Jurkat, Clone E6-1 (cell line): Measurements from ENCODE around the gene PPP1R2.
A peak's percentile ranks its signal among the peaks of the same experiment; 100 is the strongest.
"Not testable (repeated sequence)": the region's sequence is repeated elsewhere in the genome, so short reads cannot be mapped to it uniquely, and the experiment has no call there.

ENCODE experiments used
- DNase-seq: peaks from one replicate; pipeline ENCODE4 v3.0.0-alpha.2; 2011; ENCODE audit warnings: low read depth, low spot score
- H3K4me3 ChIP-seq: 2 replicates; pipeline ENCODE4 v1.5.1; 2011; ENCODE audit warnings: mild to moderate bottlenecking, low read length, control low read depth, moderate library complexity

Gene PPP1R2

DNA sequence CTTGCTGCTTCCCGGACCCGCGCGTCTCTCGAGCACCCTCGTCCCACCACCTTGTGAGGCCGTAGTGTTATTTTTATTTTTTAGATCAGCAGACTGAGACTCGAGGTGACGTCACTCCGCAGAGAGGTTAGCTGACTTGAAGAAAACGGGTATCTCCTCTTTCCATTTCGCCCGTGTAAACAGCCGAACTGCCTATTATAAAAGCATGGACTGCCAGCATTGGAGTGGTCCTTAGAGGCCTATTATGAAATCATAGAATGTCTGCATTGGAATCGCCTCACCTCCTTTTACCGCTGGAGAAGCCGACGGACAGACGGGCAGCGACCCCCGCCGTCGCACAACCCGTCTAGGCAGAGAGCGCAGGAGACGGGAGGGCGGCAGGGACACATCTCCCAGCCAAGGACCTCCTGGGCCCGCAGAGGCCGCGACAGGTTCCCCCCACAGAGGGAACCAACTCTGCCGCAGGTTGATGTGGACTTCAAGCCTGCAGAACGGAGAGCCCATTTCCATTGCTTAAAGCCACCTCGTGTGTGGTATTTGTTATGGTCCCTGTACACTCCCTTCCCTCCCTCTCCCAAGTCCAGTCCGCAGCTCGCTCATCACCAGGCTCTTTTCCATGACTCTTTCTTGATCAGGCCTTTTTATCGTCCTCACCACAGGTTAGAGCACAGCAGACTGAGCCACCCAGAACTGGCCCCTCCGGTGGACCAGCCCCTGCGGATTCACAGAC, 540 bp upstream of the PPP1R2 start:
- DNase-seq, result no peak
- peak overlapping the region; percentile 72 for H3K4me3 ChIP-seq

DNA sequence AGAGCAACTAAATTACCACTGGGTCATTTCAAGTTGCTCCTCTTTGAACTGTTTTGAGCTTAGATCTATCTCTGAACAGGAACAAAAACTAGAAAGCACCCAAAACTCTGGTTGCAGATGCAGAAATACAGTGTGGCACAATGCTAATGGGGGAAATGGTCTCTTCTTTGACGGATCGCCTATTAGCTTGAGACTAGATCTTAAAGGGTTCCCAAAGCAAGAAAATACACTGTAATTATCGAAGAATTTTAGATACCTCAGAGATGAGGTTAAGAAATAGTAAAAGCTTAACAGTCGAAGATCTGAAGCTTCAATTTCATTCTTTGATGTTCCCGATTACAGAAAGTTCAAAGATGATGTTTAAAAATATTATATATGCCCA, 818 bp downstream of the PPP1R2 start:
- DNase-seq, result no peak

DNA sequence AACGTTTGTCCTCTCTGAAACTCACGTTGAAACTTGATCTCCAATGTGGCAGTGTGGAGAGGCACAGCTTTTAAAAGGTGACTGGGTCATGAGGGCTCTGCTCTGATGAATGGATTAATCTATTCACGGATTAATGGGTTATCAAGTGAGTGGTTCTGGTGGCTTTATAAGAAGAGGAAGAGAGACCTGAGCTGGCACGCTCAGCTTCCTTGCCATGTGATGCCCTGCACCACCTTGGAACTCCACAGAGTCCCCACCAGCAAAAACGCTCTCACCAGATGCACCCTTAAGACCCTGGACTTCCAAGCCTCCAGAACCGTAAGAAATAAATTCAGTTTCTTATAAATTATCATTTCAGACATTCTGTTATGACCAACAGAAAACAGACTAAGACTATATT, 2.6 kb downstream of the PPP1R2 start:
- DNase-seq, result no peak

More for the DNA sequence above, 818 bp downstream of the PPP1R2 start:
- H3K4me3 ChIP-seq, result peak overlapping the region; percentile 72

DNA sequence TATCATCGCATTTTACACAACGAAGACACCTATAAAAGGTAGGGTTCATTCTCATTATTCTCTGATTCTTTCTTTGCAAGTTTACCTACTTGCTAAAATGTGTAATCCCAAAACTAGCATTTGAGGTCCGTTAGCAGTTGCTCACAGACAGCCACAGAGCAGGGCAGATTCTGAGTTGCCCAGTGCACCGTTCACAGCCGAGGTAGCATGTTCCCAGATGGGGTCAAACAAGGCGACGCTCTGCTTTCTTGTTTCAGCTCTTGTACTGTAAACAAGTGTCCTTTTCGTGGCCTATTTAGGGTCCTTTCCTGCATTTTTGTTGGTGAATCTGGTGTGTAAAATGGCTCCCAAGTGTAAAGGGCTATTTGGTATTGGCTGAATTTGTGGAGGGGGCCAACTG, 3.1 kb downstream of the PPP1R2 start:
- no peak overlapping the region for H3K4me3 ChIP-seq
- no peak for DNase-seq

More for the DNA sequence above, 2.6 kb downstream of the PPP1R2 start:
- no peak overlapping the region for H3K4me3 ChIP-seq

DNA sequence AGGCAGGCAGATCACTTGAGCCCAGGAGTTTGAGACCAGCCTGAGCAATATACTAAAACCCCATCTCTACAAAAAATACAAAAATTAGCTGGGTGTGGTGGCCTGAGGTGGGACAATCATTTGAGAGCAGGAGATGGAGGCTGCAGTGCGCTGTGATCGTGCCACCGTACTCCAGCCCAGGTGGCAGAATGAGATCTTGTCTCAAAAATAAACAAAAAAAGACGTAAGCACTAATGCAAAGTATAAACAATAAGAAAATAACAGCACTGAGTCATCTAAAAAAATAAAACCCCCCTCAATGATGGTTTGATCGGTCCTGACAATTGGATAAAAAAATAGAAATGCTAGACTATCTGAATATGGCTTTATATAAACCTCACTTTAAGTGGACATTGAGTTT, 3.6 kb downstream of the PPP1R2 start:
- no peak overlapping the region for H3K4me3 ChIP-seq
- no peak for DNase-seq

DNA sequence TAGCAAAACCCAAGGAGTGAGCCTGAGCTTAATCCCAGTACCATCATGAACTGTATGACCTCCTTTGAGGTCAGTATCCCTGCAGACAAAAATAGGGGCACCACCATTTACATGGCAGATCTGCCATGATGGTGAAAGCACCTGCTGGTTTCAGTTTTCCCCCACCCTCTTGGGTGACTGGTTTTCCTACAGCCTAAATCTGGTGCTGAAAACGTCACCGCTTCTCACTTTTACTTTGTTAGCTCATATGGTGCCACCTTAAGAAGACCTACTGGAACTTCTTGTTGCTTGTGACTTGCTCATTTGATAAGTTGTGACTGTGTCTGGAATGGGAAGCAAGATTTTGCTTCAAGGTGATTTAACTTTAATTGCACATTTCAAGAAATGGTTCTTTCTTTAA, 5.1 kb downstream of the PPP1R2 start:
- no peak for DNase-seq
- H3K4me3 ChIP-seq, result no peak overlapping the region

DNA sequence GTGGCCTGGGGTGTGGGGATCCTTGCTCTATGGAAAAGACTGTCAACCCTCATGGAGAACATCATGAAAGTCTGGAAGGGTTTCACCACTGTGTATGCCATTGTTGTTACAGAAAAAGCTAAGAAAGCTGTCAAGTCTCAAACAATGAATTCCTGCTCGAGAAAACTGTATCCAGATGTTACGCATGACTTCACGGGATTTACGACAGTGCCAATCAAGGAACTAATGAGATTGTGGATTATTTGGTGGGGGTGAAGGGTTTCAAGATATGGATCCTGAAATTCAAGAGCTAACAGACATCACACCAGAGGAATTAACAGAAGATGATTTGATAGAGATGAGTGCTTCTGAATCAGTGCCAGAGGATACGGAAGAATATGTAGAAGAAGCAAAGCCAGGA, 7.8 kb downstream of the PPP1R2 start:
- no peak for DNase-seq
- H3K4me3 ChIP-seq, result no peak overlapping the region

DNA sequence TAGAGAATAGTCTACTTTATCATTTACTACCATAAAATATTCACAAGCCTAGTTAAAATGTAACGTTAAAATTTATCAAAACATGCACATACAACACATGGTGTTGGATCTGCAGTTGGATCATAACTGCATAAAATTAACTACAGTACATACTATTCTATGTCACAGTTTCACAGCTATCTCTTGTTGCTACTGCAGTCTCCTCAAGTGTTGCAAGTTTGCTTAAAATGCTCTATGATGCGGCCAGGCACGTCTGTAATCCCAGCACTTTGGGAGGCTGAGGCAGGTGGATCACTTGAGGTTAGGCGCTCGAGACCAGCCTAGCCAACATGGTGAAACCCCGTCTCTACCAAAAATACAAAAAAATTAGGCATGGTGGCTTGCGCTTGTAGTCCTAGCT, 10.3 kb downstream of the PPP1R2 start:
- no peak overlapping the region for H3K4me3 ChIP-seq
- DNase-seq, result no peak

DNA sequence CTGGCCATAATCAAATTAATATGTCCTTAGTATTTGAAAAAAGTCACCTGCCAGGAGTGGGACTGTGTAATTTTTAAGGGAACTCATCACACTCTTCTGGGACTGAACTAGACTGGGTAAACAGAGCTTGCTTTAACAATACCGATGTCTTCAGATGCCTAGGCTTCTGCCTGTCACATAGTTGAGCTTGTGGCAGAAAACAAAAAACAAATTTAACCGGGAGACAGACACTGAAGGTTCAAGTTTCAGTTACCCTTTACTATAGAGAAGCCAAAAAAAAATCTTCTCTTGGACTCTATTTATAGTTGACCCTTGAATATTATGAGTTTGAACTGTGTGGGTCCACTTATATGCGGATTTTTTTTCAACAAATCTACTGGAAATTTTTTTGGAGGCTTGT, 10.8 kb downstream of the PPP1R2 start:
- no peak overlapping the region for H3K4me3 ChIP-seq
- no peak for DNase-seq

DNA sequence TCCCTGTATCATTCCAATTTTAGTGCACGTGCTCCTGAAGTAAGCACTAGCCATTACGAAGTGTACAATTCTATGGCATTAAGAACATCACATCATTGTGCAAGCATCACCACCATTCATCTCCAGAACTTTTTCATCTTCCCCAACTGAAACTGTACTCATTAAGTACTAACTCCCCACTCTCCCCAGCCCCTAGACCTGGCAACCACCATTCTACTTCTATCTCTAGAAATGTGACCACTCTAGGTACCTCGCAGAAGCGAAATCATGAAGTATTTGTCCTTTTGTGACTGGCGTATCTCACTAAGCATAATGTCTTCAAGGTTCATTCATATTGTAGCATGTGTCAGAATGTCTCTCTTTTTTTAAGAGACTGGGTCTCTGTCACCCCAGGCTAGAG, 11.4 kb downstream of the PPP1R2 start:
- no peak overlapping the region for H3K4me3 ChIP-seq
- no peak for DNase-seq

DNA sequence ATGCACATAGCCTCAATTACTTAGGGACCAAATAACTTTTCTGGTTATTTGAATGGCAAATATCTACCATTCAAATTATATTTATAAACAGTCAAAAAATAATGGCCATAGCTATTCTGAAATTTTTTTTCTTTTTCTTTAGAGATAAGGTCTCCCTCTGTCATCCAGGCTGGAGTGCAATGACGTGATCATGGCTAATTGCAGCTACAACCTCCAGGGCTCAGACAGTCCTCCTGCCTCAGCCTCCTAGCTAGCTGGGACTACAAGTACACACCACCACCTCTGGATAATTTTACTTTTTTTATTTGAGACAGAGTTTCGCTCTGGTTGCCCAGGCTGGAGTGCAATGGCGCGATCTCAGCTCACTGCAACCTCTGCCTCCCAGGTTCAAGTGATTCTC, 16.6 kb downstream of the PPP1R2 start:
- no peak for DNase-seq

DNA sequence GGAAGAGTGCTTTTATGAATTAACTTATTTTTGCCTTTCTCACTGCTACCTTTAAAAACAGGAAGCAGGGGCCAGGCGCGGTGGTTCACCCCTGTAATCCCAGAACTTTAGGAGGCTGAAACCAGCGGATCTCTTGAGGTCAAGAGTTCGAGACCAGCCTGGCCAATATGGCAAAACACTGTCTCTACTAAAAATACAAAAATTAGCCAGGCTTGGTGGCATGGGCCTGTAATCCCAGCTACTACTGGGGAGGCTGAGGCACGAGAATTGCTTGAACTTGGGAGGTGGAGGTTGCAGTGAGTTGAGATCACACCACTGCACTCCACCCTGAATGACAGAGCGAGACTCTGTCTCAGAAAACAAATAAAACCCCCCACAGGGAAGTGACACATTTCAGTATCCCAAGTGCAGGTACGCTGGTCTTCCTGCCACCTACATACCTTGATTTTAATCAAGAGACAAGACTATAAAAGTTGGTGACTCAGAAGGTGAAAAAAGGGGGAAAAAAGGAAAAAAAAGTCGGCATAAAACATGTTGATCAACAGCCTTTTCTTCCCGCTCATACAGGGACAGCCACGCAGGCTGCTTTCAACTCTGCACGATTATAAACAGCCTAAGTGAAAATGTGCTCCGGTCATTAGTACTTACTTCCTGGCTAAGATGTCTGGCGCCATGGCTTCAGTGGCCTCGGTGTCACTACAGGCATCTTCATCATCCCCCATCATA, 18.8 kb downstream of the PPP1R2 start:
- no peak overlapping the region for H3K4me3 ChIP-seq
- DNase-seq, result no peak

More for the DNA sequence above, 16.6 kb downstream of the PPP1R2 start:
- H3K4me3 ChIP-seq, result no peak overlapping the region

DNA sequence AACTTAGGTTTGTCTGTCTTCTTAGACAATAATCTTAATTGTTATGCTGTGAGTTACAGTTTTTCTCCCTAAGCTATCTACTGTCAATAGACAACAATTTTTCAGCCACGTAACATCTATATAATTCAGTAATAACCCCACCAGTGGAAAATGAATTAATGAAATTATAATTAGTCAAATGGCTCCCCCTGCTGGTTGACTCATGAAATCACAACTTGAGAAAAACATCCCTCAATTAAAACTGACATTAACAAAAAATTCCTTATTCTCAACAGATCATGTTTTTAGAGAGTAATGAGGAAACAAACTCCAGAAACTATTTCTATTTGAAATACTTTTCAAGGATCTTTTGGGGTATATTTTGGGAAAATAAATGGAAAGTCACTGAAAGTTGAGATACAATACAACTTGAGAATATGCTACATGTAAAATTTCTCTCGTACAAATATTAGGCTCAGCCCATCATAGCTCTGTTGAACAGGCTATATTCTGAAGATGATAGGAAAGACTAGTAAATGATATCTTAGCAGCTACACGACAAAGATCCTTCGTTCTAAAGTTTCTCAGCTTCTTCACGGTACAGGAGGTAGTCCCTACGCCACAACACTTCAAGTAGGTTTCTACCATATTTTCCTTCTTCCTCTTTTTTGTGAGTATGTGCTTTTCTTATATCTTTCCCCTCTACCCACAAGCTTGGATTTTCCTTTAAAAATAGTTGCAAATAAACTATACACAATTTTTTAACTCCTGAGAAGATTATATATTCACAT, 20.7 kb downstream of the PPP1R2 start:
- peak; percentile 20 for DNase-seq

DNA sequence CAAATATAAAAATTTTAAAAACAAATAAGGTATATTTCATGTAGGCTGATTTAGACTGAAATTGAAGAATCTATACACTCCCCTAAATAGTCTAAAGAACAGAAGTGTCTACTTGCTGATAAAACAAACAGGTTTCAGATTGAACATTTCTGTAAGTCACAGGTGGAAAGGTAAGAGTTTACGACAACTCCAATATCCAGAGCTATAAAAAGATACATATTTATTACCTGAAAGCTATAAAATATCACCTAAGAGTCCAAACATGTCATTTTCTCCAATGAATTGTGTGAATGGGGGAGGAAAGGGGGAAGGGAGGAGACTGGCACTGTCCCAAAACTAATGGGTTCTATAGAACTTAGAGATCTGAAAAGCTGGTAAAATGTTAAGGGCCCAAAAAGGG, 26.1 kb downstream of the PPP1R2 start:
- no peak overlapping the region for H3K4me3 ChIP-seq
- DNase-seq, result no peak

More for the DNA sequence above, 20.7 kb downstream of the PPP1R2 start:
- no peak overlapping the region for H3K4me3 ChIP-seq

DNA sequence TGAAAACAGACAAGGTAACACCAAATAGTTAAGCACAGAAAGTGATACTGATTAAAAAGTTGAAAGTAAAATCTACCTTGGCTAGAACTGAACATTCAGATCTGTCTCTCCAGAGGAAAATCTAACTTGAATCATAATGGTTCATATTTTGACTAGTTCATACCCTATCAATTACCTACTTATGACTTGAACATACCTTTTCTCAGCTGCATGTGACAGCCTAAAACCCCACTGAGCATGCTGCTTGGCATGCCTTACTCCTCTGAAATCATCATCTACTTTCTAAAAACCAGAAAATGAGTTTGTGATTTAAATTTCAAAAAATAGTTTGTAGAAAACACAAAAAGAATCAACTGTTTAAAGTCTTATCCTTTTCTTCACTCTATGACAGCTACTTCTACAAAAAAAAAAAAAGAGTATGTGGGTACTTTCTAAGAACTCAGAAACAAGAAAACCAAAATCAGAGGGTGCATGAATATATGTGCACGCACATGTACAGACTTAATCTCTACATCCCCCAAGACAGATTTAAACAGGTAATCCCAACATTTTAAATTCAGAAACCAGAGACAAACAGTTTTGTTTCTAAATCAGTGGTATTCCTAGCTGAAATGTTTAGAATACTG, 28.4 kb downstream of the PPP1R2 start:
- not testable (repeated sequence) for DNase-seq, H3K4me3 ChIP-seq

DNA sequence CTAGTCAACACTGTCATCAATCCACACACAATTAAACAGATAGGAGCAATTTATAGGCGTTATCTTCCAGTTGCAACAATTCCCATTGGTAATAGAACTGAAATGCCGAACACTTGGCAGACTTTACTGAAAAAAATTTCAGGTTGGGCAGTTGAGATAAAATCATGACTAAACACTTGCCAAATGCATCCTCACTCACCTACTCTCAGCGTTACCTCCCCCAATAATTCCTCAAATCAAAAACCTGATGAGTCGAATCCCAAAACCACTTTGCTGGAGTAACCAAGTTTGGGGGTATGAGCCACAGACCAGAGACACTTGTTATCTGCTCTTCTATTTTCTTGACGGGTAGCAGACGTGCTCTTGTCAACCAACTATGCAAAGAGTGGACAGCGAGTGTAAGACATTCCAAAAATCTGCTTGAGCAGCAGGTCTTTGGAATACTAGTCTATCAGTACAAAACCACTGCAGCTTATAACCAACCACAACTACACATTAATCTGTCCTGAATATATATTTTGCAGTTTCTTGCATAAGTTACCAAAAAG, 30.3 kb downstream of the PPP1R2 start:
- H3K4me3 ChIP-seq, result no peak overlapping the region
- no peak for DNase-seq

DNA sequence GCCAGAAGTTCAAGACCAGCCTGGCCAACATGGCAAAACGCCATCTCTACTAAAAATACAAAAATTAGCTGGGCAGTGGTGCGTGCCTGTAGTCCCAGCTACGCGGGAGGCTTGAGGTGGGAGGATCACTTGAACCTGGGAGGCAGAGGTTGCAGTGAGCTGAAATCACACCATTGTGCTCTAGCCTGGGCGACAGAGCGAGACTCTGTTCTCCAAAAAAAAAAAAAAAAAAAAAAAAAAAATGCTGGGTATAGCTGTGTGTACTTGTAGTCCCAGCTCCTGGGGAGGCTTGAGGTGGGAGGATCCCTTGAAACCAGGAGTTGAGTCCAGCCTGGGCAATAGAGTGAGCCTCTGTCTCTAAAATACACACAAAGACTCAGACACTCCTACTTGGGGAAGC, 32.0 kb downstream of the PPP1R2 start:
- DNase-seq, result no peak
- no peak overlapping the region for H3K4me3 ChIP-seq

DNA sequence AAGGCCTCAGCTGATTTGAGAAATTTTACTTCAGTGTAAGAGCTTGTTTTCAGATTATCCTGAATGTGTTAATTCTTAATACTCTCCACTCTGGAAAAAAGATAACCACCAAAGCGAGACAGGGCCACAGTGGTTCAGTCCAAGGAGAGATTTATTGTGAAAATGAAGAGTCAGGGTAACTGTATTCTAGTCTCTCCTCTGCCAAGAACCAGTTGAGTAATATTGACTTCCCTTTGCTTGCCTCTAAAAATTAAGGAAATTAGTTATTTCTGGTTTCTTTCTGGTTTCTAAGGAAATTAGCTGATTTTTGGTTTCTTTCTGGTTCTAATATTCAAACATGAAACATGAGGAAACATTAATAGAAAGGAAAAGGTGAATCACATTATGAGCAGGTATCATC, 34.9 kb downstream of the PPP1R2 start:
- H3K4me3 ChIP-seq, result no peak overlapping the region
- no peak for DNase-seq

DNA sequence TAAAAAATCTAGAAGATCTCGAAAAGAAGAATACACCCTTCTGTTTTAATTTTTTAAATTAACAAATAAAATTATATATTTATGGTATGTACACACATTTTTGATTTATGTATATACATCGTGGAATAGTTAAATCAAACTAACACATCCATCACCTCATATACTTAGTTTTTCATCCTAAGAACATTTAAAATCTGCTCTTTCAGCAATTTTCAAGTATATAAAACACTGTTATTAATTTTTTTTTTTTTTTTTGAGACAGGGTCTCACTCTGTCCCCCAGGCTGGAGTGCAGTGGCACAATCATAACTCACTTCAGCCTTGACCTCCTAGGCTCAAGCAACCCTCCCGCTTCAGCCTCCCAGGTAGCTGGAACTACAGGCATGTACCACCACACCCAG, 67.5 kb downstream of the PPP1R2 start:
- no peak overlapping the region for H3K4me3 ChIP-seq
- DNase-seq, result no peak
